Heart right ventricle (tissue), 16 donors: ENCODE results near the gene KIAA1328. TPM values are rescaled to one million over a fixed set of nuclear protein-coding genes. Genes with fewer than 3 reads are reported as not detected.

Source experiments
- ATAC-seq, 8 donors: fragments of 200-7000 bp; cut with Tn5 transposase; one replicate each; pipeline ENCODE4 v1.9.1; 2020; ENCODE audit warnings: mild to moderate bottlenecking in 8 of 8, moderate library complexity in 8 of 8, moderate number of reproducible peaks in 1 of 8
- DNase-seq, 2 donors: peaks; one replicate each; pipeline ENCODE4 v3.0.0-alpha.2; 2020
- H3K27ac ChIP-seq, 10 donors: fragments of 200-600 bp; sonication (generic) in 2 of 10; one replicate each; pipeline versions ENCODE4 v1.5.0 to v1.8.0; 2020 to 2022; ENCODE audit warnings: mild to moderate bottlenecking in 3 of 10
- H3K27me3 ChIP-seq, 7 donors: fragments of 200-600 bp; one replicate each; pipeline ENCODE4 v1.8.0; 2021 to 2022; ENCODE audit warnings: mild to moderate bottlenecking in 2 of 7
- H3K36me3 ChIP-seq, 9 donors: fragments of 200-600 bp; sonication (generic) in 1 of 9; one replicate each; pipeline versions ENCODE4 v1.5.0 to v1.8.0; 2020 to 2022; ENCODE audit warnings: mild to moderate bottlenecking in 2 of 9
- H3K4me1 ChIP-seq, 9 donors: fragments of 200-600 bp; sonication (generic) in 1 of 9; one replicate each; pipeline versions ENCODE4 v1.5.0 to v1.8.0; 2020 to 2022; ENCODE audit warnings: mild to moderate bottlenecking in 4 of 9
- H3K4me3 ChIP-seq, 10 donors: fragments of 200-600 bp; sonication (generic) in 2 of 10; one replicate each; pipeline versions ENCODE4 v1.5.0 to v1.8.0; 2020 to 2022; ENCODE audit warnings: mild to moderate bottlenecking in 7 of 10, moderate library complexity in 2 of 10
- H3K9me3 ChIP-seq, 11 donors: fragments of 200-600 bp in 10 of 11; sonication (generic) in 2 of 11; one replicate each; pipeline versions ENCODE4 v1.5.0 to v1.8.0; 2013 to 2022; ENCODE audit warnings: mild to moderate bottlenecking in 2 of 11, control low read depth in 1 of 11, moderate library complexity in 1 of 11
- WGBS, 2 donors: extraction: QIAGEN DNeasy Blood & Tissue Kit; methylation state at CpG; one replicate each; pipeline ENCODE4 v1.1.7; 2013; ENCODE audit warnings: inconsistent platforms in 1 of 2; 5-methylcytosine and 5-hydroxymethylcytosine counted together
- intact Hi-C, 10 donors: fragments of 100-400 bp; cut with DNase I; formaldehyde crosslinking; loops; one replicate each; pipeline versions ENCODE4 v1.11.1 to v1.14.2; 2022
- polyA plus RNA-seq, 2 donors: library from polyadenylated mRNA; stranded (reverse); fragments of 200-250 nt; gene quantifications; one replicate each; pipeline ENCODE4 v1.2.3, GENCODE V29; 2013
- total RNA-seq, 10 donors: library from RNA; stranded (reverse); fragmentation: NEBNext Ultra II Directional in 3 of 10; extraction: Animal tissue kit (Norgen Biotek cat#: 25700) in 3 of 10; gene quantifications; one replicate each; pipeline versions ENCODE4 v1.2.1 to v1.2.4, GENCODE V29; 2021 to 2023
- TF ChIP-seq, protein P1 (sequence below), 9 donors: fragments of 200-600 bp; sonication (generic) in 2 of 9; IDR thresholded peaks; one replicate each; pipeline versions ENCODE4 v1.5.0 to v1.8.0; 2021 to 2022; ENCODE audit warnings: antibody characterized with exemption in 9 of 9, mild to moderate bottlenecking in 5 of 9, moderate library complexity in 1 of 9
- donor health status: Arrhythmogenic right ventricular cardiomyopathy.
- donor health status: ischemic (EF 13 %, LVEDD 7.1; RV severe dilation, severe dysfunction).
- donor health status: healthy with polysubstance abuse.
- donor health status: DM: no; HTN: yes; CAD: no.
- donor health status: DM: no; HTN: no; CAD: no.
- donor health status: ischemic (EF 25% LVEDD 6.9; RV normal size, moderate dysfunction).
- donor health status: ischemic (EF 25% LVEDD 5.7; RV mildly dilated, moderate dysfunction).
- donor health status: healthy.
- donor health status: DM: yes; HTN: yes; CAD: no.
- donor health status: Ischemic cardiomyopathy.
- donor health status: ischemic (EF 35%, LVEDD 5.7; RV mildly dilated, moderate dysfunction).
- donor health status: nonischemic (EF 11% LVEDD 7.7; RV severe dilation, severe dysfunction).
- donor health status: DM: yes; HTN: yes; CAD: no.
- donor health status: PGD.
- donor health status: ischemic (EF 29% LVEDD 5.4; RV normal size, mild dysfunction).
- donor health status: nonischemic (EF 23%, LVEDD 6.1; RV moderate dilation, normal function).

Gene KIAA1328
- total and polyA plus RNA-seq, 12 donors, result 1.9 to 6.3 (median 5.1) TPM

DNA sequence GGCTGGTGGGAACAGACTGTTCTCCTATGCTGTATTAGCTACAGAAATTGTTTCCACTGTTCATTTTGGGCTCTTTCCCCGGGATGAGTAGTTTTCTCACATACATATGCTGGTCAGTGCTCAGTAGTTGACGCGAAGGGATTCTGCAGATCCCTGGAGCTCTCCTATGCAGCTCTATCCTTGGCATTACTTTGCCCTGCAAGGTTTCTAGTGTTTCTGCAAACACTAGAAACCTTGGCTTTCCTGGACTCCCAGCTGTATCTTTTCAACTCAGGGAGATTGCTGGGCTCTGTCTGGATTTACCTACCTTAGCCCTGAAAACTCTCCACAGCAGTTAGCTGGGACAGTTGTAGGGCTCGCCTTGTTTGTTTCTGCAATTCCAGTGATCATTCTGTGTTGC lies 10.9 kb downstream of the KIAA1328 start:
- Histone ChIP-seq H3K4me1 (peaks cover 0 to 24% (median 0%) of the 10 kb centered on the region in 9 donors), H3K36me3 (peaks cover 0 to 47% (median 4%) of the 10 kb centered on the region in 9 donors), H3K4me3 (no peak overlapping the region), H3K27ac (no peak overlapping the region), H3K9me3 (peaks cover 0 to 9% (median 0%) of the 10 kb centered on the region in 11 donors), H3K27me3 (no peaks in the 10 kb centered on the region)
- TF ChIP-seq, protein P1, sequence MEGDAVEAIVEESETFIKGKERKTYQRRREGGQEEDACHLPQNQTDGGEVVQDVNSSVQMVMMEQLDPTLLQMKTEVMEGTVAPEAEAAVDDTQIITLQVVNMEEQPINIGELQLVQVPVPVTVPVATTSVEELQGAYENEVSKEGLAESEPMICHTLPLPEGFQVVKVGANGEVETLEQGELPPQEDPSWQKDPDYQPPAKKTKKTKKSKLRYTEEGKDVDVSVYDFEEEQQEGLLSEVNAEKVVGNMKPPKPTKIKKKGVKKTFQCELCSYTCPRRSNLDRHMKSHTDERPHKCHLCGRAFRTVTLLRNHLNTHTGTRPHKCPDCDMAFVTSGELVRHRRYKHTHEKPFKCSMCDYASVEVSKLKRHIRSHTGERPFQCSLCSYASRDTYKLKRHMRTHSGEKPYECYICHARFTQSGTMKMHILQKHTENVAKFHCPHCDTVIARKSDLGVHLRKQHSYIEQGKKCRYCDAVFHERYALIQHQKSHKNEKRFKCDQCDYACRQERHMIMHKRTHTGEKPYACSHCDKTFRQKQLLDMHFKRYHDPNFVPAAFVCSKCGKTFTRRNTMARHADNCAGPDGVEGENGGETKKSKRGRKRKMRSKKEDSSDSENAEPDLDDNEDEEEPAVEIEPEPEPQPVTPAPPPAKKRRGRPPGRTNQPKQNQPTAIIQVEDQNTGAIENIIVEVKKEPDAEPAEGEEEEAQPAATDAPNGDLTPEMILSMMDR (IDR thresholded peaks at IDR 0.05), result no peak
- 98% methylated on average over 4 of the region's 4 CpGs for WGBS, 2 donors
- ATAC-seq (no peak), DNase-seq (no peak)
- intact Hi-C loops, result no loop called here

DNA sequence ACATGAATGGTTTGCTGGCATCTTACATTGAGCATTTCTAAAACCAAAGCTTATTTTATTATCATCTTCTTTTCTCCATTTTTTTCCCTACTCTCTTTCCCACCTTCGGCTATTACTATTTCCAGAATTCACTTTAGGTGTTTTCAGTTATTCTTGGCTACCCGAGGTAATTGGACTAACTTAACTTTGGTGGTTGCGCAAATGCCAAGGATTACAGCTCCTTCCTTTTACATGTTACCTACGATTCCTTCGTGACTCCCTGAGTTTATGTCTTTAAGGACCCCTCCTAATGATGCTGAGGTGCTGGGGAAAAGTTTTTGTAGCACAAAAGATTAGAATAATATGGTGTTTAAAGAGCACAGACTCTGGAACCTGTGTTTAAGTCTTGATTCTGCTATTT lies 14.3 kb downstream of the KIAA1328 start:
- Histone ChIP-seq H3K27me3 (no peaks in the 10 kb centered on the region), H3K4me1 (peaks cover 0 to 17% (median 0%) of the 10 kb centered on the region in 9 donors), H3K36me3 (peaks cover 0 to 25% (median 0%) of the 10 kb centered on the region in 9 donors), H3K4me3 (no peak overlapping the region), H3K27ac (no peak overlapping the region), H3K9me3 (peaks cover 0 to 7% (median 0%) of the 10 kb centered on the region in 11 donors)
- intact Hi-C loops, result no loop called here
- WGBS, 2 donors, result 96 to 97% methylated on average over 5 of the region's 5 CpGs
- TF ChIP-seq, protein P1 (IDR thresholded peaks at IDR 0.05), result no peak
- no peak for ATAC-seq
- no peak for DNase-seq

DNA sequence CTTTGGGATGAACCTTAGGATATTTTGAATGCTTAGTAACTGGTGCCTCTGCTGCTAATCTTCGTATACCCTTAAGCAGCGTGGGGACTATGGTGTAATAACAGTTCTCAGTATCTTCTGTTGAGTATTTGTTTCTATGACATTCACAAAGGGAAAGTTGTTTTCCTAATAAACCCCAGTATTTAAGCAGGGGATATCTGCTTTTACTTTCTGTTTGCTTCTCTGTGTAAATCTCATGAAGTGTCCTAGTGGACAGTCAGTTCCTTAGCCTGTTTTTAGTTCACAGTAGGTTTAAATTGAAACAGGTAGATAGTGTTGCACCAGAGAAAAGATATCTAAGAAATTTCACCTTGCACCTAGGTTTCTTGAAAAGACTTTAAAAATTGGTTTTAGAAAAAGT lies 14.9 kb downstream of the KIAA1328 start:
- 85 to 95% methylated on average over 2 of the region's 2 CpGs for WGBS, 2 donors
- Histone ChIP-seq H3K4me3 (no peak overlapping the region), H3K9me3 (peaks cover 0 to under 1% (median 0%) of the 10 kb centered on the region in 11 donors), H3K27me3 (no peaks in the 10 kb centered on the region), H3K36me3 (peaks cover 0 to 25% (median 0%) of the 10 kb centered on the region in 9 donors), H3K27ac (no peak overlapping the region), H3K4me1 (peaks cover 0 to 15% (median 0%) of the 10 kb centered on the region in 9 donors)
- intact Hi-C loops, result no loop called here
- ATAC-seq, result no peak
- TF ChIP-seq, protein P1 (IDR thresholded peaks at IDR 0.05), result no peak
- no peak for DNase-seq

DNA sequence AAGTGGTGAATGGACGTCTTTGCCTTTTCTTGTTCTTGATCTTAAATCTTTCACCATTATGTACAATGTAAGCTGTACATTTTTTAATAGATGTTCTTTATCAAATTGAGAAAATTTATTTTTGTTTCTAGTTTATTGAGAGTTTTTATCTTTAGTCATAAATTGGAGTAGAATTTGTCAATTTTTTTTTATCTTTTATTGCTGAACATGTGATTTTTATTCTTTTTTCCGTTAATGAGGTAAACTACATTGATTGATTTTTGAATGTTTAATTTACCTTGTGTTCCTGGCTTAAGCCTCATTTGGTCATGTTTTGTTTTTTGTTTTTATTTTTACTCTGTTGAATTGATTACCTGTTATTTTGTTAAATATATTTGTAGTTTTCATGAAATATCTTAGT lies 19.7 kb downstream of the KIAA1328 start:
- ATAC-seq, result no peak
- Histone ChIP-seq H3K4me1 (peaks cover 0 to 4% (median 0%) of the 10 kb centered on the region in 9 donors), H3K27ac (no peak overlapping the region), H3K27me3 (no peaks in the 10 kb centered on the region), H3K36me3 (peaks cover 0 to 20% (median 6%) of the 10 kb centered on the region in 9 donors), H3K4me3 (no peak overlapping the region), H3K9me3 (peaks cover 0 to 17% (median 5%) of the 10 kb centered on the region in 11 donors)
- 97 to 100% methylated on average over 2 of the region's 2 CpGs for WGBS, 2 donors
- TF ChIP-seq, protein P1 (IDR thresholded peaks at IDR 0.05), result no peak
- DNase-seq, result no peak
- intact Hi-C loops, result no loop called here
